Measurements from ENCODE around the gene RFESD.

RFESD gene

GRCh38 chr5:95619514-95620029, 27.0 kb upstream of the RFESD start:
- no peak overlapping the region for H4K91ac ChIP-seq (ENCODE audit: low read length)
- peak overlapping the region; percentile 100 for H3K4me2 ChIP-seq (ENCODE audit: low read length, poor library complexity, severe bottlenecking)
- WGBS: 28% methylated on average over 16 of the region's 19 CpGs
- no peak overlapping the region for H2BK120ac ChIP-seq (ENCODE audit: low read depth, low read length)
- no peak overlapping the region for H3K4ac ChIP-seq (ENCODE audit: low read depth in 1 of 2, low read length in 2 of 2)
- peak overlapping the region; percentile 84 for H3K9ac ChIP-seq (ENCODE audit: low read length)
- peak overlapping the region; percentile 66 to 78 for H3K4me3 ChIP-seq (ENCODE audit: insufficient read depth in 1 of 2, low read depth in 1 of 2, low read length in 2 of 2)
- H2BK12ac ChIP-seq (ENCODE audit: low read length in 2 of 2): peak overlapping the region; percentile 29 to 39
- no peak overlapping the region for H3K14ac ChIP-seq (ENCODE audit: low read length in 2 of 2)
- H2BK15ac ChIP-seq (ENCODE audit: low read depth, poor library complexity, severe bottlenecking): no peak overlapping the region
- H4K8ac ChIP-seq (ENCODE audit: low read length): peak overlapping the region; percentile 95
- peaks cover 0 to 6% of the 10 kb centered on the region in 2 experiments for H3K27me3 ChIP-seq (ENCODE audit: control insufficient read depth in 1 of 2, insufficient read depth in 1 of 2, low read length in 2 of 2)
- no peak overlapping the region for H2AK5ac ChIP-seq (ENCODE audit: low read length, severe bottlenecking)
- no peaks in the 10 kb centered on the region for H3K9me3 ChIP-seq (ENCODE audit: control insufficient read depth, low read length)
- H3K4me1 ChIP-seq (ENCODE audit: control insufficient read depth, insufficient read depth, low read depth, low read length): peaks cover 19% of the 10 kb centered on the region
- H3K36me3 ChIP-seq (ENCODE audit: control insufficient read depth in 1 of 2, insufficient read depth in 2 of 2, low read depth in 1 of 2, low read length in 2 of 2): peaks cover 0 to 8% of the 10 kb centered on the region in 2 experiments
- H3K79me1 ChIP-seq (replicated peaks; ENCODE audit: low read length, poor library complexity, severe bottlenecking): no peaks in the 10 kb centered on the region
- no peak for DNase-seq
- no peak overlapping the region for H2BK5ac ChIP-seq (ENCODE audit: low read depth, low read length, poor library complexity, severe bottlenecking)
- no peak overlapping the region for H3K23ac ChIP-seq (ENCODE audit: low read length in 2 of 2)
- no peak overlapping the region for H3K27ac ChIP-seq (ENCODE audit: low read length, poor library complexity, severe bottlenecking)
- peak overlapping the region; percentile 99 for H2AFZ ChIP-seq (ENCODE audit: low read depth, low read length)
- peak overlapping the region in 1 of 2 experiments; percentile 79 for H3K18ac ChIP-seq (ENCODE audit: low read depth in 1 of 2, low read length in 2 of 2)

- Histone ChIP-seq H2BK5ac (ENCODE audit: low read depth, low read length, poor library complexity, severe bottlenecking) (no peak within 1 kb of the TSS), H2AK5ac (ENCODE audit: low read length, severe bottlenecking) (no peak within 1 kb of the TSS), H3K36me3 (ENCODE audit: control insufficient read depth in 1 of 2, insufficient read depth in 2 of 2, low read depth in 1 of 2, low read length in 2 of 2) (peaks cover 0 to 8% of the 10 kb centered on the region in 2 experiments), H3K9me3 (ENCODE audit: control insufficient read depth, low read length) (no peaks in the 10 kb centered on the region), H3K4ac (ENCODE audit: low read depth in 1 of 2, low read length in 2 of 2) (peak within 1 kb of the TSS; percentile 64 to 83), H4K8ac (ENCODE audit: low read length) (peak within 1 kb of the TSS; percentile 95), H2BK15ac (ENCODE audit: low read depth, poor library complexity, severe bottlenecking) (peak within 1 kb of the TSS; percentile 94), H2BK120ac (ENCODE audit: low read depth, low read length) (peak within 1 kb of the TSS; percentile 73), H3K9ac (ENCODE audit: low read length) (peak within 1 kb of the TSS; percentile 84), H2BK12ac (ENCODE audit: low read length in 2 of 2) (peak within 1 kb of the TSS; percentile 39 to 85), H2AFZ (ENCODE audit: low read depth, low read length) (peak within 1 kb of the TSS; percentile 99), H4K91ac (ENCODE audit: low read length) (peak within 1 kb of the TSS; percentile 86), H3K14ac (ENCODE audit: low read length in 2 of 2) (peak within 1 kb of the TSS in 1 of 2 experiments; percentile 93), H3K4me1 (ENCODE audit: control insufficient read depth, insufficient read depth, low read depth, low read length) (peaks cover 19% of the 10 kb centered on the region), H3K79me1 (replicated peaks; ENCODE audit: low read length, poor library complexity, severe bottlenecking) (no peaks in the 10 kb centered on the region), H3K27ac (ENCODE audit: low read length, poor library complexity, severe bottlenecking) (no peak within 1 kb of the TSS), H3K27me3 (ENCODE audit: control insufficient read depth in 1 of 2, insufficient read depth in 1 of 2, low read length in 2 of 2) (peaks cover 0 to 6% of the 10 kb centered on the region in 2 experiments), H3K4me2 (ENCODE audit: low read length, poor library complexity, severe bottlenecking) (peak within 1 kb of the TSS; percentile 100), H3K23ac (ENCODE audit: low read length in 2 of 2) (peak within 1 kb of the TSS; percentile 51 to 98), H3K18ac (ENCODE audit: low read depth in 1 of 2, low read length in 2 of 2) (peak within 1 kb of the TSS; percentile 79 to 93), H3K4me3 (ENCODE audit: insufficient read depth in 1 of 2, low read depth in 1 of 2, low read length in 2 of 2) (peak within 1 kb of the TSS; percentile 66 to 78)
- DNase-seq: peak; percentile 59
- WGBS: 2% methylated on average over 67 of the region's 85 CpGs
These were observed 26.3 kb upstream of the RFESD start, which contains the start of gene GPR150 for GRCh38 chr5:95620030-95620869. GPR150 (plus strand) TSS chr5:95620087; CDS start chr5:95620276, 189 bp downstream.

- Histone ChIP-seq H3K27ac (ENCODE audit: low read length, poor library complexity, severe bottlenecking) (no peak overlapping the region), H3K14ac (ENCODE audit: low read length in 2 of 2) (peak overlapping the region in 1 of 2 experiments; percentile 93), H3K4me1 (ENCODE audit: control insufficient read depth, insufficient read depth, low read depth, low read length) (peaks cover 19% of the 10 kb centered on the region), H2AK5ac (ENCODE audit: low read length, severe bottlenecking) (no peak overlapping the region), H3K27me3 (ENCODE audit: control insufficient read depth in 1 of 2, insufficient read depth in 1 of 2, low read length in 2 of 2) (peaks cover 0 to 6% of the 10 kb centered on the region in 2 experiments), H2BK15ac (ENCODE audit: low read depth, poor library complexity, severe bottlenecking) (peak overlapping the region; percentile 94), H2BK5ac (ENCODE audit: low read depth, low read length, poor library complexity, severe bottlenecking) (no peak overlapping the region), H3K4me2 (ENCODE audit: low read length, poor library complexity, severe bottlenecking) (peak overlapping the region; percentile 100), H3K4me3 (ENCODE audit: insufficient read depth in 1 of 2, low read depth in 1 of 2, low read length in 2 of 2) (peak overlapping the region; percentile 66 to 78), H3K18ac (ENCODE audit: low read depth in 1 of 2, low read length in 2 of 2) (peak overlapping the region; percentile 79 to 93), H3K79me1 (replicated peaks; ENCODE audit: low read length, poor library complexity, severe bottlenecking) (no peaks in the 10 kb centered on the region), H3K23ac (ENCODE audit: low read length in 2 of 2) (peak overlapping the region; percentile 51 to 98), H4K8ac (ENCODE audit: low read length) (peak overlapping the region; percentile 95), H2AFZ (ENCODE audit: low read depth, low read length) (peak overlapping the region; percentile 99), H3K9ac (ENCODE audit: low read length) (peak overlapping the region; percentile 50), H4K91ac (ENCODE audit: low read length) (peak overlapping the region; percentile 86), H3K36me3 (ENCODE audit: control insufficient read depth in 1 of 2, insufficient read depth in 2 of 2, low read depth in 1 of 2, low read length in 2 of 2) (peaks cover 0 to 8% of the 10 kb centered on the region in 2 experiments), H2BK120ac (ENCODE audit: low read depth, low read length) (peak overlapping the region; percentile 73), H3K9me3 (ENCODE audit: control insufficient read depth, low read length) (no peaks in the 10 kb centered on the region), H3K4ac (ENCODE audit: low read depth in 1 of 2, low read length in 2 of 2) (peak overlapping the region; percentile 24 to 83), H2BK12ac (ENCODE audit: low read length in 2 of 2) (peak overlapping the region in 1 of 2 experiments; percentile 85)
- DNase-seq: peak; percentile 43
- 3% methylated on average over 53 of the region's 92 CpGs for WGBS
These were observed 25.4 kb upstream of the RFESD start for GRCh38 chr5:95620870-95621838.

Measured in mesenchymal stem cell (in vitro differentiated cells and primary cell).